HCT116 (cell line): ENCODE results near the gene FST. TPM values are rescaled to one million over a fixed set of nuclear protein-coding genes. Genes with fewer than 3 reads are reported as not detected.

Source experiments
- ATAC-seq: fragments of 200-7000 bp; cut with Tn5 transposase; 2 replicates; pipeline ENCODE4 v1.9.1; 2020; ENCODE audit warnings: mild to moderate bottlenecking, moderate library complexity
- BruUV-seq: library from RNA; stranded (reverse); fragments of 400-500 nt; replicated peaks from 2 replicates; lab custom pipeline; 2021; lab: Mats Ljungman, UMichigan
- CTCF ChIA-PET: fragments of 300-600 bp; sonication (Branson Sonifier 250); formaldehyde crosslinking; loops from one replicate; lab custom pipeline; 2021; ENCODE audit warnings: antibody characterized with exemption; lab: Charles Lee
- POLR2A ChIA-PET: fragments of 300-600, 350-600 bp; sonication (Branson Sonifier 250); formaldehyde crosslinking; loops from one replicate; lab custom pipeline; 2021; ENCODE audit warnings: antibody characterized with exemption; lab: Charles Lee
- RAD21 ChIA-PET, 2 experiments: fragments of 300-600 bp; sonication (Branson Sonifier 250); formaldehyde crosslinking; loops; one replicate each; lab custom pipeline; 2023; ENCODE audit warnings: low total read pairs in 2 of 2; ENCODE audit not compliant: uncharacterized antibody in 2 of 2, unreplicated experiment in 2 of 2, low non-redundant PET in 1 of 2; lab: Charles Lee
- DNase-seq: peaks from one replicate; pipeline ENCODE4 v3.0.0-alpha.2; 2010; ENCODE audit warnings: low read depth, low spot score
- H2AFZ ChIP-seq: fragments of 200-600 bp; shearing (Covaris generic), sonication (generic); 2 replicates; pipeline ENCODE4 v1.6.1; 2017; ENCODE audit warnings: low read depth, mixed run types, mixed read lengths, antibody characterized with exemption, low read length; ENCODE audit not compliant: poor library complexity, severe bottlenecking
- H3K27ac ChIP-seq: 2 replicates; pipeline ENCODE4 v1.5.1; 2012; ENCODE audit warnings: low read depth, low read length
- H3K27me3 ChIP-seq: fragments of 200-600 bp; sonication (generic); 2 replicates; pipeline ENCODE4 v1.6.1; 2016; ENCODE audit warnings: mixed run types, low read length, mixed read lengths; ENCODE audit not compliant: insufficient read depth
- H3K36me3 ChIP-seq, 2 experiments: fragments of 200-500 bp in 1 of 2; fragments of 200-600 bp in 1 of 2; sonication (Bioruptor generic) in 1 of 2; sonication (generic) in 1 of 2; 2 replicates each; pipeline versions ENCODE4 v1.5.1 to v1.6.1; 2014 to 2016; ENCODE audit warnings: low read length in 2 of 2, inconsistent platforms in 1 of 2, mixed read lengths in 1 of 2, mixed run types in 1 of 2; ENCODE audit not compliant: insufficient read depth in 2 of 2, control insufficient read depth in 1 of 2
- H3K4me1 ChIP-seq, 2 experiments: fragments of 200-600 bp in 1 of 2; sonication (generic) in 1 of 2; 2 replicates each; pipeline versions ENCODE4 v1.5.1 to v1.6.1; 2012 to 2017; ENCODE audit warnings: low read length in 2 of 2, inconsistent platforms in 1 of 2, mild to moderate bottlenecking in 1 of 2, mixed read lengths in 1 of 2, mixed run types in 1 of 2, moderate library complexity in 1 of 2; ENCODE audit not compliant: insufficient read depth in 2 of 2, control insufficient read depth in 1 of 2
- H3K4me2 ChIP-seq: fragments of 200-600 bp; sonication (generic); 2 replicates; pipeline ENCODE4 v1.6.1; 2017; ENCODE audit warnings: mixed run types, low read length, mixed read lengths
- H3K4me3 ChIP-seq, 2 experiments: fragments of 200-600 bp in 1 of 2; sonication (generic) in 1 of 2; replicated peaks in 1 of 2; 2 replicates each; pipeline ENCODE4 v1.5.1; 2011 to 2016; ENCODE audit warnings: low read length in 2 of 2, control low read depth in 1 of 2, low read depth in 1 of 2, mild to moderate bottlenecking in 1 of 2, mixed read lengths in 1 of 2, mixed run types in 1 of 2
- H3K79me2 ChIP-seq: fragments of 200-600 bp; sonication (generic); 2 replicates; pipeline ENCODE4 v1.6.1; 2017; ENCODE audit warnings: mild to moderate bottlenecking, mixed run types, low read length, moderate library complexity, mixed read lengths; ENCODE audit not compliant: insufficient read depth
- H3K9ac ChIP-seq: fragments of 200-600 bp; sonication (generic); 2 replicates; pipeline ENCODE4 v1.6.1; 2016; ENCODE audit warnings: low read length, mixed read lengths
- H3K9me2 ChIP-seq: fragments of 200-600 bp; sonication (generic), shearing (Covaris generic); 2 replicates; pipeline ENCODE4 v1.6.1; 2017; ENCODE audit warnings: mixed run types, mild to moderate bottlenecking, moderate library complexity; ENCODE audit not compliant: insufficient read depth
- H3K9me3 ChIP-seq, 2 experiments: fragments of 200-500 bp in 1 of 2; fragments of 200-600 bp in 1 of 2; sonication (Bioruptor generic) in 1 of 2; sonication (generic) in 1 of 2; 2 replicates each; pipeline ENCODE4 v1.6.1; 2014 to 2017; ENCODE audit warnings: low read length in 2 of 2, mixed read lengths in 2 of 2, inconsistent platforms in 1 of 2, low read depth in 1 of 2, mild to moderate bottlenecking in 1 of 2, mixed run types in 1 of 2, moderate library complexity in 1 of 2; ENCODE audit not compliant: control insufficient read depth in 1 of 2, insufficient read depth in 1 of 2
- H4K20me1 ChIP-seq: fragments of 200-600 bp; sonication (generic), shearing (Covaris generic); 2 replicates; pipeline ENCODE4 v1.6.1; 2017; ENCODE audit warnings: mixed run types, mild to moderate bottlenecking, moderate library complexity; ENCODE audit not compliant: insufficient read depth
- ATF3 ChIP-seq: IDR thresholded peaks from 2 replicates; pipeline ENCODE4 v1.6.1; 2012
- CBX3 ChIP-seq: IDR thresholded peaks from 2 replicates; pipeline ENCODE4 v1.6.1; 2012; ENCODE audit warnings: low read depth
- CEBPB ChIP-seq: IDR thresholded peaks from 2 replicates; pipeline ENCODE4 v1.6.1; 2012; ENCODE audit warnings: low read depth
- CTCF ChIP-seq, 3 experiments: fragments of 200-600 bp in 1 of 3; sonication (generic) in 1 of 3; IDR thresholded peaks in 2 of 3; conservative IDR thresholded peaks in 1 of 3; 2 replicates each; pipeline ENCODE4 v1.5.1; 2012 to 2017; ENCODE audit warnings: low read depth in 2 of 3, low read length in 2 of 3, antibody characterized with exemption in 1 of 3, borderline replicate concordance in 1 of 3, control low read depth in 1 of 3, mild to moderate bottlenecking in 1 of 3, mixed read lengths in 1 of 3, mixed run types in 1 of 3, moderate library complexity in 1 of 3; ENCODE audit not compliant: insufficient read depth in 1 of 3
- EZH2 ChIP-seq: fragments of 200-600 bp; sonication (generic); IDR thresholded peaks from 2 replicates; pipeline ENCODE4 v1.6.1; 2017; ENCODE audit warnings: antibody characterized with exemption, mixed run types
- EZH2phosphoT487 ChIP-seq: fragments of 200-600 bp; IDR thresholded peaks from 2 replicates; pipeline ENCODE4 v1.6.1; 2018; ENCODE audit warnings: antibody characterized with exemption, borderline replicate concordance
- FOSL1 ChIP-seq: IDR thresholded peaks from 2 replicates; pipeline ENCODE4 v1.6.1; 2012; ENCODE audit warnings: low read depth
- JUND ChIP-seq: IDR thresholded peaks from 2 replicates; pipeline ENCODE4 v1.6.1; 2012
- RAD21 ChIP-seq: IDR thresholded peaks from 2 replicates; pipeline ENCODE4 v1.6.1; 2012; ENCODE audit warnings: low read depth, mild to moderate bottlenecking
- REST ChIP-seq: IDR thresholded peaks from 2 replicates; pipeline ENCODE4 v1.6.1; 2012; ENCODE audit warnings: low read depth
- SIN3A ChIP-seq: IDR thresholded peaks from 2 replicates; pipeline ENCODE4 v1.6.1; 2012; ENCODE audit warnings: low read depth
- SRF ChIP-seq: IDR thresholded peaks from 2 replicates; pipeline ENCODE4 v1.6.1; 2012; ENCODE audit warnings: low read depth
- TCF7L2 ChIP-seq: IDR thresholded peaks from 2 replicates; pipeline ENCODE4 v1.7.0; 2011; ENCODE audit warnings: borderline replicate concordance, inconsistent platforms; ENCODE audit not compliant: insufficient read depth, insufficient read length; ENCODE audit errors: extremely low read depth
- ZFX ChIP-seq: fragments of 450-650 bp; IDR thresholded peaks from 2 replicates; pipeline ENCODE4 v1.6.1; 2017
- intact Hi-C: fragments of 100-400 bp; cut with micrococcal nuclease; formaldehyde crosslinking; loops from 2 replicates; pipeline ENCODE4 v1.10.0; 2022
- total RNA-seq: library from RNA; stranded (reverse); gene quantifications from one replicate; pipeline ENCODE4 v1.2.1, GENCODE V29; 2021; ENCODE audit not compliant: unreplicated experiment

Gene FST
- total RNA-seq, 1 experiment from 2014 or later = 0.34 TPM

- H3K9ac ChIP-seq = no peak overlapping the region
- no peaks in the 10 kb centered on the region for H3K36me3 ChIP-seq
- ChIA-PET POLR2A (no interaction called here), CTCF (no interaction called here), RAD21 (no interaction called here)
- H3K27ac ChIP-seq = no peak overlapping the region
- H3K79me2 ChIP-seq = no peaks in the 10 kb centered on the region
- no peak for DNase-seq
- H3K4me3 ChIP-seq = no peak overlapping the region
- H4K20me1 ChIP-seq = no peaks in the 10 kb centered on the region
- H2AFZ ChIP-seq = no peak overlapping the region
- no peak for ATAC-seq
- no peaks in the 10 kb centered on the region for H3K9me3 ChIP-seq
- TF ChIP-seq EZH2phosphoT487 (no peak), CBX3 (no peak), SIN3A (no peak), REST (no peak), FOSL1 (no peak)
- no peaks in the 10 kb centered on the region for H3K4me1 ChIP-seq
- no peaks in the 10 kb centered on the region for H3K9me2 ChIP-seq
- no peak overlapping the region for H3K4me2 ChIP-seq
- no TSS peak for BruUV-seq
- intact Hi-C loops = no loop called here
- H3K27me3 ChIP-seq = no peaks in the 10 kb centered on the region
These were observed 25.8 kb upstream of the FST start for GRCh38 chr5:53454719-53455000.

- H3K9me2 ChIP-seq = no peaks in the 10 kb centered on the region
- ChIA-PET POLR2A (no interaction called here), RAD21 (no interaction called here), CTCF (no interaction called here)
- H3K79me2 ChIP-seq = no peaks in the 10 kb centered on the region
- DNase-seq = no peak
- BruUV-seq = no TSS peak
- no peak overlapping the region for H3K4me2 ChIP-seq
- H3K4me3 ChIP-seq = no peak overlapping the region
- intact Hi-C loops = no loop called here
- no peaks in the 10 kb centered on the region for H3K27me3 ChIP-seq
- no peaks in the 10 kb centered on the region for H4K20me1 ChIP-seq
- no peaks in the 10 kb centered on the region for H3K9me3 ChIP-seq
- H3K27ac ChIP-seq = no peak overlapping the region
- H3K9ac ChIP-seq = no peak overlapping the region
- H3K4me1 ChIP-seq = no peaks in the 10 kb centered on the region
- no peak overlapping the region for H2AFZ ChIP-seq
- no peaks in the 10 kb centered on the region for H3K36me3 ChIP-seq
- no peak for ATAC-seq
- TF ChIP-seq RAD21 = no peak
- TF ChIP-seq TCF7L2 = no peak
- TF ChIP-seq SRF = no peak
- no peak for TF ChIP-seq CEBPB
- no peak for TF ChIP-seq EZH2
- TF ChIP-seq ZFX = no peak
- TF ChIP-seq CBX3 = no peak
- no peak for TF ChIP-seq JUND
- no peak for TF ChIP-seq ATF3
- TF ChIP-seq CTCF (IDR thresholded peaks at IDR 0.05 in 2 of 3, conservative IDR thresholded peaks at IDR 0.05 in 1 of 3; ENCODE audit: borderline replicate concordance in 1 of 3, insufficient read depth in 1 of 3, low read depth in 2 of 3, low read length in 2 of 3) = no peak
- no peak for TF ChIP-seq FOSL1
These were observed 24.1 kb upstream of the FST start for GRCh38 chr5:53456366-53456765.
